ENCODE data around the gene LASP1.

- TF ChIP-seq CTCF (conservative IDR thresholded peaks at IDR 0.05; ENCODE audit: low read depth, low read length) (no peak), EZH2 (IDR thresholded peaks at IDR 0.05; ENCODE audit: low read length, unreplicated experiment) (no peak)
These were observed 8.4 kb upstream of the LASP1 start for GRCh38 chr17:38861399-38861843.
